HEK293 (cell line): ENCODE measurements around the gene ATP2A2.

ENCODE experiments used
- CTCF ChIA-PET: fragments of 350-600 bp; formaldehyde crosslinking; extraction: SDS; loops from one replicate; lab custom pipeline; 2021; ENCODE audit warnings: antibody characterized with exemption; lab: Yijun Ruan, JAX
- POLR2A ChIA-PET: fragments of 300-600 bp; formaldehyde crosslinking; extraction: SDS; loops from one replicate; lab custom pipeline; 2020; ENCODE audit warnings: antibody characterized with exemption, inconsistent platforms; lab: Yijun Ruan, JAX
- H3K27ac ChIP-seq: fragments of 200-500 bp; sonication (Bioruptor generic); 2 replicates; pipeline ENCODE4 v1.5.1; 2014; ENCODE audit warnings: low read depth, low read length, control low read depth, inconsistent platforms; ENCODE audit errors: extremely low read depth
- H3K36me3 ChIP-seq, 2 experiments: fragments of 200-500 bp in 1 of 2; sonication (Bioruptor generic) in 1 of 2; 1 replicate in 1 of 2; 2 replicates in 1 of 2; pipeline ENCODE4 v1.5.1; 2014 to 2017; ENCODE audit warnings: inconsistent platforms in 2 of 2, low read length in 2 of 2; ENCODE audit not compliant: control insufficient read depth in 2 of 2, insufficient read depth in 1 of 2
- H3K4me1 ChIP-seq: fragments of 200-500 bp; sonication (Bioruptor generic); 2 replicates; pipeline ENCODE4 v1.5.1; 2014; ENCODE audit warnings: mild to moderate bottlenecking, low read length, inconsistent platforms; ENCODE audit not compliant: control insufficient read depth, insufficient read depth
- H3K4me3 ChIP-seq: 2 replicates; pipeline ENCODE4 v1.5.1; 2011; ENCODE audit warnings: low read depth, mild to moderate bottlenecking, control low read depth, low read length, moderate library complexity
- H3K9me3 ChIP-seq: fragments of 200-500 bp; sonication (Bioruptor generic); 2 replicates; pipeline ENCODE4 v1.5.1; 2014; ENCODE audit warnings: low read depth, low read length, inconsistent platforms; ENCODE audit not compliant: control insufficient read depth, insufficient read depth
- GLI2 ChIP-seq: fragments of 450-650 bp; formaldehyde crosslinking; IDR thresholded peaks from 2 replicates; pipeline ENCODE4; 2017; ENCODE audit warnings: missing biosample characterization, missing genetic modification characterization, low read depth, borderline replicate concordance
- IKZF3 ChIP-seq: fragments of 450-650 bp; IDR thresholded peaks from 2 replicates; pipeline ENCODE4 v1.5.0; 2018; ENCODE audit warnings: missing biosample characterization, mild to moderate bottlenecking, missing genetic modification characterization, moderate library complexity
- PRDM1 ChIP-seq: fragments of 450-650 bp; formaldehyde crosslinking; IDR thresholded peaks from 2 replicates; pipeline ENCODE4; 2016; ENCODE audit warnings: missing biosample characterization, missing genetic modification characterization
- PRDM6 ChIP-seq: fragments of 450-650 bp; formaldehyde crosslinking; IDR thresholded peaks from 2 replicates; pipeline ENCODE4 v1.5.1; 2017; ENCODE audit warnings: missing biosample characterization, missing genetic modification characterization
- WT1 ChIP-seq: fragments of 450-650 bp; formaldehyde crosslinking; IDR thresholded peaks from 2 replicates; pipeline ENCODE4 v1.5.1; 2016; ENCODE audit warnings: missing biosample characterization, missing genetic modification characterization
- YY2 ChIP-seq: fragments of 450-650 bp; formaldehyde crosslinking; IDR thresholded peaks from 2 replicates; pipeline ENCODE4 v1.5.1; 2016; ENCODE audit warnings: missing biosample characterization, missing genetic modification characterization
- ZBTB48 ChIP-seq: fragments of 450-650 bp; formaldehyde crosslinking; IDR thresholded peaks from 2 replicates; pipeline ENCODE4 v1.5.1; 2016; ENCODE audit warnings: missing biosample characterization, missing genetic modification characterization
- ZNF138 ChIP-seq: fragments of 450-650 bp; formaldehyde crosslinking; IDR thresholded peaks from 2 replicates; pipeline ENCODE4 v1.5.1; 2016; ENCODE audit warnings: missing biosample characterization, missing genetic modification characterization, borderline replicate concordance
- ZNF157 ChIP-seq: fragments of 450-650 bp; formaldehyde crosslinking; IDR thresholded peaks from 2 replicates; pipeline ENCODE4 v1.5.1; 2016; ENCODE audit warnings: missing biosample characterization, missing genetic modification characterization
- ZNF585B ChIP-seq: fragments of 450-650 bp; formaldehyde crosslinking; IDR thresholded peaks from 2 replicates; pipeline ENCODE4 v1.5.1; 2016; ENCODE audit warnings: missing biosample characterization, missing genetic modification characterization
- ZNF658 ChIP-seq: fragments of 450-650 bp; formaldehyde crosslinking; IDR thresholded peaks from 2 replicates; pipeline ENCODE4; 2016; ENCODE audit warnings: missing biosample characterization, missing genetic modification characterization
- ZNF664 ChIP-seq: fragments of 450-650 bp; formaldehyde crosslinking; IDR thresholded peaks from 2 replicates; pipeline ENCODE4 v1.5.1; 2016; ENCODE audit warnings: missing biosample characterization, missing genetic modification characterization
- ZNF704 ChIP-seq: fragments of 450-650 bp; formaldehyde crosslinking; IDR thresholded peaks from 2 replicates; pipeline ENCODE4 v1.5.1; 2016; ENCODE audit warnings: missing biosample characterization, missing genetic modification characterization
- ZNF776 ChIP-seq: fragments of 450-650 bp; formaldehyde crosslinking; IDR thresholded peaks from 2 replicates; pipeline ENCODE4 v1.5.0; 2017; ENCODE audit warnings: missing biosample characterization, missing genetic modification characterization, borderline replicate concordance
- ZNF830 ChIP-seq: fragments of 450-650 bp; IDR thresholded peaks from 2 replicates; pipeline ENCODE4 v1.5.0; 2018; ENCODE audit warnings: missing biosample characterization, missing genetic modification characterization, low read depth, mild to moderate bottlenecking, moderate library complexity
- ZNF843 ChIP-seq: fragments of 450-650 bp; formaldehyde crosslinking; IDR thresholded peaks from 2 replicates; pipeline ENCODE4 v1.5.1; 2016; ENCODE audit warnings: missing biosample characterization, missing genetic modification characterization
- TF ChIP-seq, protein P1 (sequence below): fragments of 450-650 bp; formaldehyde crosslinking; IDR thresholded peaks from 2 replicates; pipeline ENCODE4 v1.5.1; 2017; ENCODE audit warnings: missing biosample characterization, missing genetic modification characterization
- TF ChIP-seq, protein P2 (sequence below): fragments of 450-650 bp; formaldehyde crosslinking; IDR thresholded peaks from 2 replicates; pipeline ENCODE4 v1.5.1; 2016; ENCODE audit warnings: missing biosample characterization, missing genetic modification characterization
- TF ChIP-seq, protein P3 (sequence below): fragments of 450-650 bp; formaldehyde crosslinking; optimal IDR thresholded peaks from 2 replicates; pipeline ENCODE3; 2016; ENCODE audit warnings: missing biosample characterization, mild to moderate bottlenecking, missing genetic modification characterization
- TF ChIP-seq, protein P4 (sequence below): fragments of 450-650 bp; IDR thresholded peaks from 2 replicates; pipeline ENCODE4 v1.5.1; 2018; ENCODE audit warnings: missing biosample characterization, mild to moderate bottlenecking, missing genetic modification characterization

Gene ATP2A2

GRCh38 chr12:110330124-110330523 is 49.1 kb downstream of the ATP2A2 start:
- Histone ChIP-seq H3K9me3 (no peaks in the 10 kb centered on the region), H3K36me3 (peaks cover 69 to 92% of the 10 kb centered on the region in 2 experiments), H3K4me3 (no peak overlapping the region)
- TF ChIP-seq, protein P1, sequence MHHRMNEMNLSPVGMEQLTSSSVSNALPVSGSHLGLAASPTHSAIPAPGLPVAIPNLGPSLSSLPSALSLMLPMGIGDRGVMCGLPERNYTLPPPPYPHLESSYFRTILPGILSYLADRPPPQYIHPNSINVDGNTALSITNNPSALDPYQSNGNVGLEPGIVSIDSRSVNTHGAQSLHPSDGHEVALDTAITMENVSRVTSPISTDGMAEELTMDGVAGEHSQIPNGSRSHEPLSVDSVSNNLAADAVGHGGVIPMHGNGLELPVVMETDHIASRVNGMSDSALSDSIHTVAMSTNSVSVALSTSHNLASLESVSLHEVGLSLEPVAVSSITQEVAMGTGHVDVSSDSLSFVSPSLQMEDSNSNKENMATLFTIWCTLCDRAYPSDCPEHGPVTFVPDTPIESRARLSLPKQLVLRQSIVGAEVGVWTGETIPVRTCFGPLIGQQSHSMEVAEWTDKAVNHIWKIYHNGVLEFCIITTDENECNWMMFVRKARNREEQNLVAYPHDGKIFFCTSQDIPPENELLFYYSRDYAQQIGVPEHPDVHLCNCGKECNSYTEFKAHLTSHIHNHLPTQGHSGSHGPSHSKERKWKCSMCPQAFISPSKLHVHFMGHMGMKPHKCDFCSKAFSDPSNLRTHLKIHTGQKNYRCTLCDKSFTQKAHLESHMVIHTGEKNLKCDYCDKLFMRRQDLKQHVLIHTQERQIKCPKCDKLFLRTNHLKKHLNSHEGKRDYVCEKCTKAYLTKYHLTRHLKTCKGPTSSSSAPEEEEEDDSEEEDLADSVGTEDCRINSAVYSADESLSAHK (tag by site-specific recombination), result no peak
- 0 out of 2 replicates have a peak, but pooled peaks have one; percentile 19 for TF ChIP-seq PRDM1 (tag by site-specific recombination)
- TF ChIP-seq, all 188 proteins: peak for 1
- ChIA-PET CTCF (interaction anchor here (0.6 to 1.5 kb wide), 4 partner anchors 33 to 273 kb away, joined by 3 to 5 read pairs (median 4); no protein-coding TSS in a partner anchor), POLR2A (interaction anchor here (0.5 kb wide), 1 partner anchor 33 kb away, joined by 6 read pairs; no protein-coding TSS in a partner anchor)
- Histone ChIP-seq H3K27ac (no peak overlapping the region), H3K4me1 (no peaks in the 10 kb centered on the region; the same call in 1 of the 2 replicates)

DNA sequence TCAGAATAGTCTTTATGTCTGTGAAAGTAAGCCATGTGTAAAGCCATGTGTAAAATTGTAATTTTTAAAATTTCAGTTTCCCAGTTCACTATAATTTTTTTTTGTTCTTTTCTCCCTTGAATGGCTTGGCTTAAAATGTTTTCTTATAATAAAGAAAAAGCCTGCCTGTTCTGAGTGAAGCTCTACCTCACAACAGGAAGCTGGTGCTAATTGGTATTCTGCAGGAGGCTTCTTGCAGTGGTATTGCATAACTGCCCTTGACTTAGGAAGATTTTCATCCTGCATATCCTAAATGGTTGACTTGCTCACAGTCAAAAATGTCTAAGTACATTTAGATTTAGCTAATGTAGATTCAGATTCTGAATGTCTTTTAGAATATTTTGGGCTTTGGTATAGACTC is 49.5 kb downstream of the ATP2A2 start:
- H3K27ac ChIP-seq, result no peak overlapping the region
- no peak for TF ChIP-seq ZNF830 (tag by site-specific recombination)
- TF ChIP-seq IKZF3 (tag by site-specific recombination), result peak; percentile 64; the same call in 1 of the 2 replicates
- TF ChIP-seq, protein P2, sequence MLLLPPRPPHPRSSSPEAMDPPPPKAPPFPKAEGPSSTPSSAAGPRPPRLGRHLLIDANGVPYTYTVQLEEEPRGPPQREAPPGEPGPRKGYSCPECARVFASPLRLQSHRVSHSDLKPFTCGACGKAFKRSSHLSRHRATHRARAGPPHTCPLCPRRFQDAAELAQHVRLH (tag by site-specific recombination), result no peak
- no peak for TF ChIP-seq WT1 (tag by site-specific recombination)
- no peak for TF ChIP-seq ZNF157 (tag by site-specific recombination)
- TF ChIP-seq, protein P3, sequence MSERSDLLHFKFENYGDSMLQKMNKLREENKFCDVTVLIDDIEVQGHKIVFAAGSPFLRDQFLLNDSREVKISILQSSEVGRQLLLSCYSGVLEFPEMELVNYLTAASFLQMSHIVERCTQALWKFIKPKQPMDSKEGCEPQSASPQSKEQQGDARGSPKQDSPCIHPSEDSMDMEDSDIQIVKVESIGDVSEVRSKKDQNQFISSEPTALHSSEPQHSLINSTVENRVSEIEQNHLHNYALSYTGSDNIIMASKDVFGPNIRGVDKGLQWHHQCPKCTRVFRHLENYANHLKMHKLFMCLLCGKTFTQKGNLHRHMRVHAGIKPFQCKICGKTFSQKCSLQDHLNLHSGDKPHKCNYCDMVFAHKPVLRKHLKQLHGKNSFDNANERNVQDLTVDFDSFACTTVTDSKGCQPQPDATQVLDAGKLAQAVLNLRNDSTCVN (tag by site-specific recombination), result no peak
- TF ChIP-seq ZBTB48 (tag by site-specific recombination), result no peak
- no peak for TF ChIP-seq YY2
- no peak for TF ChIP-seq ZNF664 (tag by site-specific recombination)
- no peak for TF ChIP-seq ZNF138 (tag by site-specific recombination)
- peak; percentile 83 for TF ChIP-seq PRDM6 (tag by site-specific recombination)
- TF ChIP-seq GLI2, result no peak
- TF ChIP-seq, protein P4, sequence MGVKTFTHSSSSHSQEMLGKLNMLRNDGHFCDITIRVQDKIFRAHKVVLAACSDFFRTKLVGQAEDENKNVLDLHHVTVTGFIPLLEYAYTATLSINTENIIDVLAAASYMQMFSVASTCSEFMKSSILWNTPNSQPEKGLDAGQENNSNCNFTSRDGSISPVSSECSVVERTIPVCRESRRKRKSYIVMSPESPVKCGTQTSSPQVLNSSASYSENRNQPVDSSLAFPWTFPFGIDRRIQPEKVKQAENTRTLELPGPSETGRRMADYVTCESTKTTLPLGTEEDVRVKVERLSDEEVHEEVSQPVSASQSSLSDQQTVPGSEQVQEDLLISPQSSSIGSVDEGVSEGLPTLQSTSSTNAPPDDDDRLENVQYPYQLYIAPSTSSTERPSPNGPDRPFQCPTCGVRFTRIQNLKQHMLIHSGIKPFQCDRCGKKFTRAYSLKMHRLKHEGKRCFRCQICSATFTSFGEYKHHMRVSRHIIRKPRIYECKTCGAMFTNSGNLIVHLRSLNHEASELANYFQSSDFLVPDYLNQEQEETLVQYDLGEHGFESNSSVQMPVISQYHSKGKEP (tag by site-specific recombination), result 0 out of 2 replicates have a peak, but pooled peaks have one; percentile 26
- TF ChIP-seq ZNF658 (tag by site-specific recombination), result no peak
- TF ChIP-seq ZNF585B (tag by site-specific recombination), result no peak
- TF ChIP-seq ZNF843, result no peak
- no peak for TF ChIP-seq ZNF776 (tag by site-specific recombination)
- no peak for TF ChIP-seq ZNF704 (tag by site-specific recombination)
- no peak overlapping the region for H3K4me3 ChIP-seq
- ChIA-PET CTCF (interaction anchor here (0.6 to 1.5 kb wide), 4 partner anchors 29 to 272 kb away, joined by 3 to 5 read pairs (median 4); no protein-coding TSS in a partner anchor), POLR2A (no interaction called here)
- peaks cover 68 to 92% of the 10 kb centered on the region in 2 experiments for H3K36me3 ChIP-seq
- H3K9me3 ChIP-seq, result no peaks in the 10 kb centered on the region
- no peaks in the 10 kb centered on the region; the same call in 1 of the 2 replicates for H3K4me1 ChIP-seq
